Activated T-helper 1 cell treated with anti-CD3 and anti-CD28 coated beads, Interleukin-12 subunit alpha, Interleukin-12 subunit beta, Interleukin-2, Interleukin-4 antibody, amounts not matched to agents 30 ng/mL and 10 ng/mL and 1 ng/mL, durations not matched to agents 14 hours and 24 hours and 36 hours (primary cell): Measurements from ENCODE around the gene GPHN. TPM values are rescaled to one million over a fixed set of nuclear protein-coding genes. Genes with fewer than 3 reads are reported as not detected.

Source experiments
- DNase-seq: peaks from one replicate; pipeline ENCODE4 v3.0.0; 2021; ENCODE audit warnings: low spot score
- H3K27ac Mint-ChIP-seq: one replicate; pipeline ENCODE4 v1.8.0; 2021; ENCODE audit warnings: mild to moderate bottlenecking, mixed read lengths
- H3K27me3 Mint-ChIP-seq: one replicate; pipeline ENCODE4 v1.8.0; 2022; ENCODE audit warnings: mild to moderate bottlenecking, moderate library complexity, mixed read lengths; ENCODE audit not compliant: insufficient read depth
- H3K36me3 Mint-ChIP-seq: one replicate; pipeline ENCODE4 v1.8.0; 2021; ENCODE audit warnings: low read depth, mixed read lengths
- H3K4me1 Mint-ChIP-seq: one replicate; pipeline ENCODE4 v1.8.0; 2021; ENCODE audit warnings: low read depth, mixed read lengths
- H3K4me3 Mint-ChIP-seq: one replicate; pipeline ENCODE4 v1.8.0; 2021; ENCODE audit warnings: mild to moderate bottlenecking, moderate library complexity, mixed read lengths
- H3K9me3 Mint-ChIP-seq: one replicate; pipeline ENCODE4 v1.8.0; 2021; ENCODE audit warnings: mixed read lengths
- intact Hi-C: fragments of 100-400 bp; cut with micrococcal nuclease; formaldehyde crosslinking; loops from one replicate; pipeline ENCODE4 v1.15.1; 2024
- total RNA-seq: library from RNA; stranded (reverse); gene quantifications from 2 replicates; pipeline ENCODE4 v1.2.3, GENCODE V29; 2022

Gene GPHN
- total RNA-seq, 1 donor from 2014 or later = 38.5 TPM

GRCh38 chr14:67141146-67141900 lies 633.4 kb downstream of the GPHN start:
- DNase-seq = no peak
- H3K27ac Mint-ChIP-seq = no peak overlapping the region
- H3K27me3 Mint-ChIP-seq = no peaks in the 10 kb centered on the region
- H3K36me3 Mint-ChIP-seq = no peaks in the 10 kb centered on the region
- H3K4me3 Mint-ChIP-seq = no peak overlapping the region
- H3K9me3 Mint-ChIP-seq = no peaks in the 10 kb centered on the region
- H3K4me1 Mint-ChIP-seq = no peaks in the 10 kb centered on the region
- intact Hi-C loops = no loop called here

GRCh38 chr14:67151082-67151666 lies 643.2 kb downstream of the GPHN start:
- DNase-seq = no peak
- Mint-ChIP-seq H3K27ac (no peak overlapping the region), H3K4me3 (no peak overlapping the region), H3K27me3 (no peaks in the 10 kb centered on the region), H3K9me3 (no peaks in the 10 kb centered on the region), H3K36me3 (no peaks in the 10 kb centered on the region), H3K4me1 (no peaks in the 10 kb centered on the region)
- intact Hi-C loops = no loop called here

- Mint-ChIP-seq H3K9me3 (no peaks in the 10 kb centered on the region), H3K36me3 (no peaks in the 10 kb centered on the region), H3K27me3 (no peaks in the 10 kb centered on the region), H3K4me3 (no peak overlapping the region), H3K4me1 (peaks cover 17% of the 10 kb centered on the region), H3K27ac (no peak overlapping the region)
- intact Hi-C loops = loop anchor here (1.0 kb wide), 2 partner anchors 23 to 160 kb away; no protein-coding TSS in a partner anchor
- no peak for DNase-seq
These were observed 650.6 kb downstream of the GPHN start for GRCh38 chr14:67158566-67158965.

- intact Hi-C loops = no loop called here
- Mint-ChIP-seq H3K4me3 (no peak overlapping the region), H3K27ac (no peak overlapping the region), H3K27me3 (no peaks in the 10 kb centered on the region), H3K36me3 (no peaks in the 10 kb centered on the region), H3K9me3 (no peaks in the 10 kb centered on the region), H3K4me1 (peaks cover 17% of the 10 kb centered on the region)
- no peak for DNase-seq
These were observed 654.4 kb downstream of the GPHN start for GRCh38 chr14:67162385-67162784.

GRCh38 chr14:67166450-67166853 lies 658.5 kb downstream of the GPHN start:
- H3K36me3 Mint-ChIP-seq = peaks cover 2% of the 10 kb centered on the region
- no peak for DNase-seq
- H3K4me3 Mint-ChIP-seq = no peak overlapping the region
- H3K27ac Mint-ChIP-seq = no peak overlapping the region
- H3K27me3 Mint-ChIP-seq = no peaks in the 10 kb centered on the region
- peaks cover 7% of the 10 kb centered on the region for H3K4me1 Mint-ChIP-seq
- no peaks in the 10 kb centered on the region for H3K9me3 Mint-ChIP-seq
- intact Hi-C loops = loop anchor here (1.0 to 2.0 kb wide), 3 partner anchors 75 to 194 kb away; partner anchors contain the start of genes EIF2S1 and PALS1

- H3K4me3 Mint-ChIP-seq = no peak overlapping the region
- intact Hi-C loops = loop anchor here (2.0 kb wide), 1 partner anchor 193 kb away; the partner anchor contains the start of gene EIF2S1
- H3K36me3 Mint-ChIP-seq = peaks cover 3% of the 10 kb centered on the region
- H3K27me3 Mint-ChIP-seq = no peaks in the 10 kb centered on the region
- no peak for DNase-seq
- H3K4me1 Mint-ChIP-seq = peaks cover 7% of the 10 kb centered on the region
- H3K9me3 Mint-ChIP-seq = peaks cover under 1% of the 10 kb centered on the region
- H3K27ac Mint-ChIP-seq = no peak overlapping the region
These were observed 659.6 kb downstream of the GPHN start for GRCh38 chr14:67167420-67168109.

- no peaks in the 10 kb centered on the region for H3K27me3 Mint-ChIP-seq
- H3K4me3 Mint-ChIP-seq = no peak overlapping the region
- intact Hi-C loops = no loop called here
- DNase-seq = no peak
- H3K36me3 Mint-ChIP-seq = peaks cover 3% of the 10 kb centered on the region
- peaks cover 7% of the 10 kb centered on the region for H3K4me1 Mint-ChIP-seq
- no peak overlapping the region for H3K27ac Mint-ChIP-seq
- H3K9me3 Mint-ChIP-seq = peaks cover 5% of the 10 kb centered on the region
These were observed 660.1 kb downstream of the GPHN start for GRCh38 chr14:67168110-67168441.

- peaks cover 30% of the 10 kb centered on the region for H3K9me3 Mint-ChIP-seq
- intact Hi-C loops = loop anchor here (2.0 kb wide), 1 partner anchor 18 kb away; the partner anchor contains the start of gene GARIN2
- no peaks in the 10 kb centered on the region for H3K27me3 Mint-ChIP-seq
- no peak overlapping the region for H3K27ac Mint-ChIP-seq
- no peak overlapping the region for H3K4me3 Mint-ChIP-seq
- peaks cover 5% of the 10 kb centered on the region for H3K36me3 Mint-ChIP-seq
- peaks cover 7% of the 10 kb centered on the region for H3K4me1 Mint-ChIP-seq
- DNase-seq = no peak
These were observed 662.7 kb downstream of the GPHN start for GRCh38 chr14:67170660-67171059.

- Mint-ChIP-seq H3K36me3 (peaks cover 8% of the 10 kb centered on the region), H3K4me1 (peaks cover 7% of the 10 kb centered on the region), H3K9me3 (peaks cover 36% of the 10 kb centered on the region), H3K4me3 (no peak overlapping the region), H3K27ac (no peak overlapping the region), H3K27me3 (no peaks in the 10 kb centered on the region)
- DNase-seq = no peak
- intact Hi-C loops = no loop called here
These were observed 664.1 kb downstream of the GPHN start for GRCh38 chr14:67172056-67172455.

- Mint-ChIP-seq H3K4me1 (peaks cover 7% of the 10 kb centered on the region), H3K27me3 (no peaks in the 10 kb centered on the region), H3K36me3 (peaks cover 11% of the 10 kb centered on the region), H3K27ac (no peak overlapping the region), H3K4me3 (no peak overlapping the region), H3K9me3 (peaks cover 40% of the 10 kb centered on the region)
- intact Hi-C loops = no loop called here
- DNase-seq = no peak
These were observed 664.6 kb downstream of the GPHN start for GRCh38 chr14:67172520-67172919.

- intact Hi-C loops = no loop called here
- DNase-seq = no peak
These were observed 665.8 kb downstream of the GPHN start for GRCh38 chr14:67173719-67174118.

GRCh38 chr14:67186172-67186768 lies 678.3 kb downstream of the GPHN start:
- H3K27ac Mint-ChIP-seq = no peak overlapping the region
- no peaks in the 10 kb centered on the region for H3K36me3 Mint-ChIP-seq
- no peaks in the 10 kb centered on the region for H3K9me3 Mint-ChIP-seq
- intact Hi-C loops = no loop called here
- H3K27me3 Mint-ChIP-seq = no peaks in the 10 kb centered on the region
- H3K4me3 Mint-ChIP-seq = no peak overlapping the region
- peaks cover 25% of the 10 kb centered on the region for H3K4me1 Mint-ChIP-seq
- DNase-seq = no peak

More at GRCh38 chr14:67173719-67174118, 665.8 kb downstream of the GPHN start:
- peaks cover 7% of the 10 kb centered on the region for H3K4me1 Mint-ChIP-seq
- no peak overlapping the region for H3K4me3 Mint-ChIP-seq
- H3K36me3 Mint-ChIP-seq = peaks cover 16% of the 10 kb centered on the region
- no peaks in the 10 kb centered on the region for H3K27me3 Mint-ChIP-seq
- H3K9me3 Mint-ChIP-seq = peaks cover 50% of the 10 kb centered on the region
- no peak overlapping the region for H3K27ac Mint-ChIP-seq
